ENCODE results near the gene CNIH3.

GRCh38 chr1:224689374-224689773 lies 73.3 kb downstream of the CNIH3 start:
- TF ChIP-seq POLR2AphosphoS5 (IDR thresholded peaks at IDR 0.05; ENCODE audit: borderline replicate concordance, low read depth, low read length) (no peak), EZH2 (IDR thresholded peaks at IDR 0.05) (no peak)

Measured in SK-N-MC (cell line).